ENCODE data around the gene RBM47.
"Not testable (repeated sequence)": the region's sequence is repeated elsewhere in the genome, so short reads cannot be mapped to it uniquely, and the experiment has no call there.

RBM47 gene

GRCh38 chr4:40441430-40441829 is 188.2 kb downstream of the RBM47 start:
- no peak for DNase-seq (ENCODE audit: low spot score)

- DNase-seq (ENCODE audit: low spot score) = no peak
Observed at GRCh38 chr4:40439519-40439918, 190.1 kb downstream of the RBM47 start.

GRCh38 chr4:40438384-40439026 is 191.2 kb downstream of the RBM47 start:
- DNase-seq (ENCODE audit: low spot score) = no peak

DNA sequence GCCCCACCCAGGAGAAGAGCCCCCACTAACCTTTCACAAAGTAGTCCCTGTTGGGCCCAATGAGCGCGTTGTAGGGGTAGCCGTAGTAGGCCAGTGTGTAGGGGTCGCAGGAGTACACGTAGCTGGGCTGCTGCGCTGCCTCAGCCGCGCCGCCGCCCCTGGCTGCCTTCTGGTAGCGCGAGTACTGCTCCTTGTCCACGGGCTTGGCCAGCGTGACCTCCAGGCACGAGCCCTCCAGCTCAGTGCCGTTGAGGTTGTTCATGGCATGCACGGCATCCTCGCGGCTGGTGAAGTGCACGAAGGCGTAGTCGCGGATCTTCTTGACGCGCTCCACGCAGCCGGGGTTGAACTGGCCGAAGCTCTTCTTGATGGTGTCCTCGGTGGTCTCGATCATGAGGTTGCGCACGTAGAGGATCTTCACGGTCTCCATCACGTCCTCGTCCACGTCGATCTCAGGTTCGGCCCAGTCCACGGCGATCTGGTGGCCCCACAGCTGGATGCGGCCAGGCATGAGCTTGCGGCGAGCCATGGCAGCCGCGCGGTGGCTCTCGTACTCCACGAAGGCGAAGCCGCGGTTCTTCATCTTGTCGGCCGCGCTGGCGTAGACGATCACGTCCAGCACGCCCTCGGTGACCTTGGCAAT is 191.8 kb downstream of the RBM47 start:
- DNase-seq (ENCODE audit: low spot score) = no peak

DNA sequence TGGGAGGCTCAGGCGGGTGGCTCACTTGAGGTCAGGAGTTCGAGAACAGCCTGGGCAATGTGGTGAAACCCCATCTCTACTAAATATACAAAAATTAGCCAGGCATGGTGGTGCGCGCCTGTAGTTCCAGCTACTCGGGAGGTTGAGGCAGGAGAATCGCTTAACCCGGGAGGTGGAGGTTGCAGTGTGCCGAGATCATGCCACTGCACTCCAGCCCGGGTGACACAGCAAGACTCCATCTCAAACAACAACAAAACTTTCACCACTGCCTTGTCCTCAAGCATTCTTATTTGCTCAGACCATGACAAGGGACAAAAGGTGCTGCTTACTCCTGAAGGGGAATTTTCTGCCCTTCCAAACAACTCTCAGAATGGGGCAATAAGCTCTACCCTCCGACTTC is 194.4 kb downstream of the RBM47 start:
- DNase-seq (ENCODE audit: low spot score) = not testable (repeated sequence)

- no peak for DNase-seq (ENCODE audit: low spot score)
Observed at GRCh38 chr4:40434126-40434687, 195.5 kb downstream of the RBM47 start.

DNA sequence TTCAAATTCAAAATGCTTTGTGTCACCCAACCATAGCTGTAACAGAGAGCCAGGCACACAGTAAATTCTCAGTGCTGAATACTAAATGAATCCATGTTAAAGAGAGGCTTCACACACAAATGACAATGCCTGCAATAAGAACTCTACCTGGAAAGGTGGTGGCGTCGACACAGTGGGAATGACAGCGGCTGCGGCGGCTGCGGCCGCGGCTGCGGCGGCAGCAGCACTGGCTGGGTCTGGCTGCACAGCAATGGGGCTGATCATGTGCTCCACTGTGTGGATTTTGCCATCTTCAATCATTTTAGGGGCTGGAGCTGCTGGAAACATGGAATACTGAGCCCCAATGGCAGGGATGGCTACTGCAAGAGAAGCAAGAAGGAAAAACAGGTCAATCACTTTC is 197.2 kb downstream of the RBM47 start:
- DNase-seq (ENCODE audit: low spot score) = no peak

- DNase-seq (ENCODE audit: low spot score) = not testable (repeated sequence)
Observed at GRCh38 chr4:40427871-40428270, 201.8 kb downstream of the RBM47 start.

DNA sequence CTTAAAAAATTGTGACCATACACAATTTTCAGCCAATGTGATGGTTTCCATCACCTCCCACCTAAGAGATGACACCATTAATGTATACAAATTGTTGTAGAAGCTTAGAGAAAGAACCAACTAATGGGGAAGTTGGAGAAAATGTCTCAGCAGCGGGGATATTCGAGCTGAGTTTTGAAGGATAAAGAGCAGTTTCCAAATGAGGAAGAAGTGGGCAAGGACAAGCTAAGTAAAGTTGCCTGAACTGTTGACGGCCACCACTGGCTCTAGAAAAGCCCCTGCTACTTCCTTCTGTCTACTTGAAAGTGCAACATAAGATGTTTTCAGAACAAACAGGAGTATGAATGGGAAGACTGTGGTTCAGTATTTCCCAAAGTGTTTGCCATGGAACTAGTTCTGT is 202.5 kb downstream of the RBM47 start:
- no peak for DNase-seq (ENCODE audit: low spot score)

DNA sequence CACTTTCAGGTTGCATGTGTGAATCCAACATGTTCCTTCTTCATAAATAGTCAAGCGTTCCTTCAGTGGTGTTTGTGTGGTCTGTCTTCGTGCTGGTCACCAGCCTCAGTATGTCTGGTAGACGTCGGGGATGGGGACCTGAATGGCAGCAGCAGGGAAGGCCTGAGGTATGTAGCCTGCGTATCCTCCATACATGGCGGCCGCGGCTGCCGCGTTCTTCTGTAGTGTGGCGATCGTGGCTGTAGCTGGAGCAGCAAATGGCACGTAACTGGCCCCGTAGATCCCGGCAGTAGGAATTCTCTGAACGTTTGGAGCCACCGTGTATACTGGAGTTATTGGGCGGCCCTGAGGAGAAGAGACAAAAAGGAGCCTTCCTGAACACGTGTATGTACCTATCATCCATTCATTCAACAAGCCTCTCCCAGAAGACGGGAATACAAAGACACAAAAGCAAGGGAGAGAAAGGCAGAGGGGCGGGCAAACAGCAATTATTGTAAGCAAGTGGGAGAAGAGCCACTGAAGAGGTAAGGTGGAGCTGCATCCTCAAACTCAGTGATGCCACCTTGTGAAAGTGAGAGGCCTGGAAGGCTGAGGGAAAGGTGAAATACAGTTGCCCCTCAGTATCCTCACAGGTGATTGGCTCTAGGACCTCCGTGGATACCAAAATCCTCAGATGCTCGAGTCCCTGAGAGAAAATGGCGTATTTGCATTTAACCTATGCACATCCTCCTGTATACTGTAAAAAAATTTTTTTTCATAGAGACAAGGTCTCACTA is 203.7 kb downstream of the RBM47 start:
- DNase-seq (ENCODE audit: low spot score) = no peak

DNA sequence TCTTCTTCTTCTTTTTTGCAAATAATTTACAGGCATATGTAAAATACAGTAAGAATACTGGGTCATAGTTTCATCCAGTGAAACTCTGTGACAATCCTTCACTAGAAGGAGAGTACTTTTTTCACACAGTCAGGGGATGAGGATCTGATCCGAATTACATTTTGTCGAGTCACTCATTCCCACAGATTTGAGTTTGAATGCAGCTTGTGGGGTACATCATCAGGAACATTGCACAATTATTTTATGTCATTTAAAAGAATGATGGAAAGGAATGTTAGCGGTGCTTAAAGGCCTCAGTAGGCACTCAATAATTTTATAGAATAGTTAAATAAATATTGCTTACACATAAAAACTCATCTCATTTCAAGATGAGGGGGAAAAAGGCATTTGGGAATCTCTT is 205.9 kb downstream of the RBM47 start:
- DNase-seq (ENCODE audit: low spot score) = no peak

GRCh38 chr4:40421839-40422708 is 207.6 kb downstream of the RBM47 start:
- no peak for DNase-seq (ENCODE audit: low spot score)

- DNase-seq (ENCODE audit: low spot score) = no peak
Observed at GRCh38 chr4:40419231-40419912, 210.3 kb downstream of the RBM47 start.

DNA sequence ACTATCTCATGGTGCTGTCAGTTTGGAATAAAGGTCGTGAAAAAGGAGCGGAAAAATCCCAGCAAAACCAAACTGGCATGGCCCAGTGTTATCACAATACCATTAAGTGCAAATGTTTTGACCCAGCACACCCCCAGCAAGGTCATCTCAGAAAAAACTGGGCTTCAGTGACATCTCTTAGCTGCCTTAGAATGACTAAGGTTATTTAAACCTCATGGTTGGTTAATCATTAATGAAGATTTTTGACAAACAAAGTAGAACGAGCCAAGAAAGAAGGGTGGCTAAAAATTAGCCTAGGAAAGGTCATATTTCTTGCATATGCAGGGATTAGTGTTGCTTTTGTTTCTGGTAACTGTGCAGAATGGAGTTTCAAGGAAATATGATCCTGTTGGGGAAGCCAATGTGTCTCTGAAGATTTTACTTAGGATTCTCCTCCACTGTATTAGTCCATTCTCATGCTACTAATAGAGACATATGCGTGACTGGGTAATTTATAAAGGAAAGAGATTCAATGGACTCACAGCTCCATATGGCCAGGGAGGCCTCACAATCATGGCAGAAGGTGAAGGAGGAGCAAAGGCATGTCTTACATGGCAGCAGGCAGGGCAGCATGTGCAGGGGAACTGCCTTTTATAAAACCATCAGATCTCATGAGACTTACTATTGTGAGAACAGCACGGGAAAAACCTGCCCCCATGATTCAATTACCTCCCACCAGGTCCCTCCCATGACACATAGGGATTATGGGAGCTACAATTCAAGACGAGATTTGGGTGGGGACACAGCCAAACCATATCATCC is 211.0 kb downstream of the RBM47 start:
- peak; percentile 75 for DNase-seq (ENCODE audit: low spot score)

DNA sequence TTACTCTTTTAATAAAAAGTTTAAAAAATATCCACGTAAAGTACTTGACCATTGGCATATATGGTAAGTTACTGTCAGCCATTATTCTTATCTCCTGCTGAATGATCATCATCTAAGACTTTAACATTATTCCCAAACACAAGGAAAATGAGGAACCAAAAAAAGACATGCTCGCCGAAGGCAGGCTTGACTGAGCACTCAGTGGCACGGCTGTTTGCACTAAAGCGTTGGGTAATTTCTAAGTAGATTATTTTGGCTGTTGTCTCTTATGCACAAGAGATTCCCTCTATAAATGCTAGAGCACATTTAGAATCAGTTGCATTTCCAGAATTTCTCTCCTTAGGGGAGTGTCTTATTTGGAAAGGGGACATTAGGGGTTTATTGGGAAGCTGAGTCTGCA is 211.7 kb downstream of the RBM47 start:
- no peak for DNase-seq (ENCODE audit: low spot score)

DNA sequence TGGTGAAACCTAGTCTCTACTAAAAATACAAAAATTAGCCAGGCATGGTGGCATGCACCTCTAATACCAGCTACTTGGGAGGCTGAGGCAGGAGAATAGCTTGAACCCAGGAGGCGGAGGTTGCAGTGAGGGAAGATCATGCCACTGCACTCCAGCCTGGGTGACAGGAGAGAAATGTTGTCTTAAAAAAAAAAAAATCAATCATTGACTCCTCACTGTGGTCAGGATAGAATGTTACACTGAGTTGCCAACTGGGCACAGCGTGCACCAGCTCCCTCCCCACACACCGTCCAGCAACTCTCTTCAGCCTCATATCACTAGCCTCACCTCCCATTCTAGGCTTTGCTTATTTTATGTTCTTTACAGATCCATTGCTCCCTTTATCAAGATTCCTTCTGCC is 215.0 kb downstream of the RBM47 start:
- no peak for DNase-seq (ENCODE audit: low spot score)

- DNase-seq (ENCODE audit: low spot score) = no peak
Observed at GRCh38 chr4:40412866-40413795, 216.5 kb downstream of the RBM47 start.

- no peak for DNase-seq (ENCODE audit: low spot score)
Observed at GRCh38 chr4:40412388-40412787, 217.3 kb downstream of the RBM47 start.

DNA sequence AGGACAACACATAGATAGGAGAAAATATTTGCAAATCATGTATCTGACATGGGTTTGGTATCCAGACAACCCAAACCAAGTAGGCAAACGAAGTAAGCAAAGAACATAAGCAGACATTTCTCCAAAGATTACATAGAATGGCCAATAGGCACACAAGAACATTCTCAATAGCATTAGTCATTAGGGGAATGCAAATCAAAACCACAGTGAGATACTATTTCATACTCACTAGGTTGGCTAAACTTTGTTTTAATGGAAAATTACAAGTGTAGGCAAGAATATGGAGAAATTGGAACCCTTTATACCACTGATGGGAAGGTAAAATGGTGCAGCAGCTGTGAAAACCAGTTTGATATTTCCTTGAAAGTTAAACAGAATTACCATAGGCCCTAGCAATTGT is 219.8 kb downstream of the RBM47 start:
- DNase-seq (ENCODE audit: low spot score) = no peak

Data from LoVo (cell line).